ENCODE results near the gene DERA.

GRCh38 chr12:15956413-15957185, 45.5 kb downstream of the DERA start:
- TF ChIP-seq CTCF (optimal IDR thresholded peaks at IDR 0.05 in 1 of 3, IDR thresholded peaks at IDR 0.05 in 1 of 3, conservative IDR thresholded peaks at IDR 0.05 in 1 of 3; ENCODE audit: extremely low read depth in 1 of 3, insufficient read depth in 2 of 3, low read length in 3 of 3) (no peak), EZH2 (IDR thresholded peaks at IDR 0.05; ENCODE audit: low read length) (no peak)

Measured in keratinocyte (primary cell).